ENCODE results near the gene FIGLA.

FIGLA gene

DNA sequence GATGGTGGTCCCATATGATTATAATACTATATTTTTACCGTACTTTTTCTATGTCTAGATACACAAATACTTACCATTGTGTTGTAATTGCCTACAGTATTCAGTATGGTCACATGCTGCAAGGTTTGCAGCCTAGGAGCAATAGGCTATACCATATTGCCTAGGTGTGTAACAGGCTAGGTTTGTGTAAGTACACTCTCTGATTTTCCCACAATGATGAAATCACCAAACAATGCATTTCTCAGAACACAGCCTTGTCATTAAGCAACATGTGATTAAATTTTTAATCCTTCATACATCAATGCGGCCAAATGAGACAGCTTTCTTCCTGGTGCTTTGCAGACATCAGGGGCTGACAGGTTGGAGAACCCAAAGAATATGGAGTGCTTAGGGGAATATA lies 59.7 kb downstream of the FIGLA start:
- TF ChIP-seq, protein P1, sequence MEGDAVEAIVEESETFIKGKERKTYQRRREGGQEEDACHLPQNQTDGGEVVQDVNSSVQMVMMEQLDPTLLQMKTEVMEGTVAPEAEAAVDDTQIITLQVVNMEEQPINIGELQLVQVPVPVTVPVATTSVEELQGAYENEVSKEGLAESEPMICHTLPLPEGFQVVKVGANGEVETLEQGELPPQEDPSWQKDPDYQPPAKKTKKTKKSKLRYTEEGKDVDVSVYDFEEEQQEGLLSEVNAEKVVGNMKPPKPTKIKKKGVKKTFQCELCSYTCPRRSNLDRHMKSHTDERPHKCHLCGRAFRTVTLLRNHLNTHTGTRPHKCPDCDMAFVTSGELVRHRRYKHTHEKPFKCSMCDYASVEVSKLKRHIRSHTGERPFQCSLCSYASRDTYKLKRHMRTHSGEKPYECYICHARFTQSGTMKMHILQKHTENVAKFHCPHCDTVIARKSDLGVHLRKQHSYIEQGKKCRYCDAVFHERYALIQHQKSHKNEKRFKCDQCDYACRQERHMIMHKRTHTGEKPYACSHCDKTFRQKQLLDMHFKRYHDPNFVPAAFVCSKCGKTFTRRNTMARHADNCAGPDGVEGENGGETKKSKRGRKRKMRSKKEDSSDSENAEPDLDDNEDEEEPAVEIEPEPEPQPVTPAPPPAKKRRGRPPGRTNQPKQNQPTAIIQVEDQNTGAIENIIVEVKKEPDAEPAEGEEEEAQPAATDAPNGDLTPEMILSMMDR (conservative IDR thresholded peaks at IDR 0.05) = no peak
- TF ChIP-seq ZFX (IDR thresholded peaks at IDR 0.05) = no peak
- H3K27ac ChIP-seq = no peak overlapping the region

DNA sequence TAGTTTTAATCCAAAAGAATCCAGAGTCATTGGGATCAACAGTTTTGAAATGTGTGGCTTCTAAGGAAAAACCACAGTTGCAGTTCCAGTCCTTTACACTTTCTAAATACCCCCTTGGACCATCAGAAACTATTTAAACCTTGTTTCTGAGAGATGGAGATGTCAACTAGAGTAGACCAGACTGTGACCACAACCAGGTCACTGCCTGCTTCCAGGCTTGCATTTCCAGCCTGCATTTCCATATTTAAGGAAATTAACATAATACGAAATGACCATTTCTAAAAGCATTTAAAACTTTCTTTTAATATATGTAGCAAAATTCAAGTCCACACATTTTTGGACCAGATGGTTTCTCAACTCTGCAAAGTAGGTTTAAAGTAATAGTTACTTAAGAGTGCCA lies 60.8 kb downstream of the FIGLA start:
- H3K27ac ChIP-seq = no peak overlapping the region
- TF ChIP-seq ZFX (IDR thresholded peaks at IDR 0.05) = no peak
- TF ChIP-seq, protein P1 (conservative IDR thresholded peaks at IDR 0.05) = no peak

DNA sequence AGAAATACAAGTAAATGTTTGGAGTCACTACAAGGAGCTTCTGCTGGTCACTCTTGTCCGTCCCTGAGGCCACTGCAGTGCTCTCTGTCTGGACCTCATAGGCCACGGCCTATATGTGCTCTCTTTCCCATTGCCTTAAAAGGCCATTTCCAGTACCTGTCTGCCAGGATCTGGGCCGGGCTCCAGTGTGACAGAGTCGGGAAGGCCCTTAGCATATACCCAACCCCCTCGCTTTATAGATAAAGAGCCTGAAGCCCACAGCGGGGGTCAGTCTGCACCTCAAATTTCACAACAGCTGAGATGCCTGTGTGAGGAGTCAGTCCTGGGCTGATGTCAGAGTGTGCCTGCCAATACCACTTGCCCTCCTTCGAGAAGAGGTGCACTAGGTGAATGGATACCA lies 62.3 kb downstream of the FIGLA start:
- no peak for TF ChIP-seq ZFX (IDR thresholded peaks at IDR 0.05)
- TF ChIP-seq, protein P1 (conservative IDR thresholded peaks at IDR 0.05) = no peak
- no peak overlapping the region for H3K27ac ChIP-seq

Data from C4-2B (cell line).